ENCODE measurements around the gene ZNF740. TPM values are rescaled to one million over a fixed set of nuclear protein-coding genes. Genes with fewer than 3 reads are reported as not detected.

The ZNF740 gene
- total RNA-seq, 4 donors from 2014 or later = 11.2 to 21.8 (median 16.5) TPM

- no peak for DNase-seq (ENCODE audit: low spot score)
- no peak for ATAC-seq (ENCODE audit: low FRiP score)
- TF ChIP-seq, protein P1, sequence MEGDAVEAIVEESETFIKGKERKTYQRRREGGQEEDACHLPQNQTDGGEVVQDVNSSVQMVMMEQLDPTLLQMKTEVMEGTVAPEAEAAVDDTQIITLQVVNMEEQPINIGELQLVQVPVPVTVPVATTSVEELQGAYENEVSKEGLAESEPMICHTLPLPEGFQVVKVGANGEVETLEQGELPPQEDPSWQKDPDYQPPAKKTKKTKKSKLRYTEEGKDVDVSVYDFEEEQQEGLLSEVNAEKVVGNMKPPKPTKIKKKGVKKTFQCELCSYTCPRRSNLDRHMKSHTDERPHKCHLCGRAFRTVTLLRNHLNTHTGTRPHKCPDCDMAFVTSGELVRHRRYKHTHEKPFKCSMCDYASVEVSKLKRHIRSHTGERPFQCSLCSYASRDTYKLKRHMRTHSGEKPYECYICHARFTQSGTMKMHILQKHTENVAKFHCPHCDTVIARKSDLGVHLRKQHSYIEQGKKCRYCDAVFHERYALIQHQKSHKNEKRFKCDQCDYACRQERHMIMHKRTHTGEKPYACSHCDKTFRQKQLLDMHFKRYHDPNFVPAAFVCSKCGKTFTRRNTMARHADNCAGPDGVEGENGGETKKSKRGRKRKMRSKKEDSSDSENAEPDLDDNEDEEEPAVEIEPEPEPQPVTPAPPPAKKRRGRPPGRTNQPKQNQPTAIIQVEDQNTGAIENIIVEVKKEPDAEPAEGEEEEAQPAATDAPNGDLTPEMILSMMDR (IDR thresholded peaks at IDR 0.05) = no peak
Observed at GRCh38 chr12:53217931-53218307, 37.4 kb downstream of the ZNF740 start.

GRCh38 chr12:53218551-53219291, 38.2 kb downstream of the ZNF740 start:
- TF ChIP-seq, protein P1 (IDR thresholded peaks at IDR 0.05) = no peak
- no peak for DNase-seq (ENCODE audit: low spot score)
- ATAC-seq (ENCODE audit: low FRiP score) = no peak

DNA sequence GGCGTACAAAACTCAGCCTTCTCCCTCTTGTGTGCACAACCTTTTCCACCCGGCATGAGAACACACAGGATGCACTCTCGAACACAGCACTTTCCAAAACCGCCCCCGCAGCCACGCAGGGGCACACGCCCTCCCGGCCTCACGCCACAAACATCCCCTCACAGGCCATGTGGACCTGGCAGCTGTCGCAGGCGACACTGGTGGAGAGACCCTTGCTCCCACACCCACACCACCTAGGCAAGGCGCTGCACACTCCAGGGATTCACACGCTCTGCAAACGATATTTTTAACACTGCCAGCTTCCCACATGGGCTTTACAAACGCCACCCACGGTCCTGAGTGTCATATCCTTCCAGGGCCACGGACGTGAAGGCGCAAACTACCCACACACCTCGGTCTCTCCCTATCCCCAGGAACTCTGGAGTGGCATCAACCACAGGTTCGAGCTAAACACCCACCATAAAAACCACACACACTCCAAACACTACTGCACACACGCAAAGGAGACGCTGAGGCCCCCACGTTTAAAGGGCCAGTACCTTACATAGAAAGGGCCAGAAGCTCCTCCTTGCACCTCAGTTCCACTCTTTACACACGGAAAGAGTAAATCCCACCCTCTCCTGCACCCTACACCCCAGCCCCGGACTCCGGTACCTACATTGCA, 38.9 kb downstream of the ZNF740 start:
- TF ChIP-seq, protein P1 (IDR thresholded peaks at IDR 0.05) = no peak

DNA sequence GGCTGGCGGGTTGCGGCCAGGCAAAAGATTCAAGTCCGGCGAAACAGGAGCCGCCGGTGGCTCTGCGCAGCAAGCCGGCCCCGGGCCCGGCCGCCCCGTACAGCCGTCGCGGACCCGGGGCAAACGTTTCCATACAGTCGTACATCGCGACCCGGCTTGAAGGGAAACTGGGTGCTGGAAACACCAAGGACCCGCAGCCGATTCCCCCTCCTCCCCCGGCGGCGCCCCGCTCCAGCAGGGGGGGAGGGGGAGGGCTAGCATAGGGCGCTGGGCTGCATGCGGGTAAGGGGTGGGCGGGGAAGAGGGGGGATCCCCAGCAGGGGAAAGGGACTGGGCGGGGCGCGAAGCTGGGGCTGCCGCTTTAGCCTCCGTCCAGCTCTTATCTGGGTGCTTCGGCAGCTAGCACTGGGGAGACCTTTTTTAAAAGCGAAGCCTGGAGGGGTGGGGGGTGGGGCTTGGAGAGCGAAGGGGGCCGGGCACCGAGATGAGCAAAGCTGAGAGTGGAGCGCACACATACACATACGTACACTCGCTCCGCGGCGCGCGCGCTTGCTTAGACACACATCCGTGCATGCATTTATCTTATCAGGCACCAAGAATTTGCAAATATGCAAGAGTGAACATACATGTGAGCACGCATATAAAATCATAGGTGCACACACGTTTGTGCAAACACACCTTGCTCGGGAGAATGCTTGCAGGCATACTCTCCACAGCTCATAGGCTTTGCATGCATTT, 39.6 kb downstream of the ZNF740 start:
- ATAC-seq (ENCODE audit: low FRiP score) = no peak
- DNase-seq (ENCODE audit: low spot score) = no peak
- TF ChIP-seq, protein P1 (IDR thresholded peaks at IDR 0.05) = no peak

More for the DNA sequence above, 38.9 kb downstream of the ZNF740 start:
- no peak for DNase-seq (ENCODE audit: low spot score)
- ATAC-seq (ENCODE audit: low FRiP score) = no peak

DNA sequence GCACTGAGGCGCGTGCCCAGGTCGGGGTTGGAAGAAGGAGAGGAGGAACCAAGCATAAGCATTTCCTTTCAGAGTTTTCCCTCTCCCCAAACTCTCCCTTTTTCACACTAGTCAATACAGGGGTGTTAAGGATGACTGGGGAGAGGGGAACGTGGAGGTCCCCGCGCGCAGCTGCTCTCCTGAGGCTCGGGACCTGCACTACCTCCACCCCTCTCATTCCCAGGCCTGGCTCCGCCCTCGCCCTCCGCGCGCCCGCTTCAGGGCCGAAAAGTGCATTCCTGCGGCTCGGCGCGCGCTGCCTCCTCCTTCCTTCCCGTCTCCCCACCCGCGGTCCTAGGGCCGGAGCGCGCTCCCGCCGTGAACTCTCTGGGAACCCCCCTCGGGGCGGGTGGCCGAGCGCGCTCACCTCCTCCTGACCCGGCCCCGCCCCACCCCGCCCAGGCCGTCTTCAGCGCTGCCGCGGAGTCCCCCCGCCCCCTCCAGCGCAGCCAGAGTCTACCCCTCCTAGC, 40.2 kb downstream of the ZNF740 start:
- ATAC-seq (ENCODE audit: low FRiP score) = peak; percentile 73
- TF ChIP-seq, protein P1 (IDR thresholded peaks at IDR 0.05) = no peak
- DNase-seq (ENCODE audit: low spot score) = no peak

DNA sequence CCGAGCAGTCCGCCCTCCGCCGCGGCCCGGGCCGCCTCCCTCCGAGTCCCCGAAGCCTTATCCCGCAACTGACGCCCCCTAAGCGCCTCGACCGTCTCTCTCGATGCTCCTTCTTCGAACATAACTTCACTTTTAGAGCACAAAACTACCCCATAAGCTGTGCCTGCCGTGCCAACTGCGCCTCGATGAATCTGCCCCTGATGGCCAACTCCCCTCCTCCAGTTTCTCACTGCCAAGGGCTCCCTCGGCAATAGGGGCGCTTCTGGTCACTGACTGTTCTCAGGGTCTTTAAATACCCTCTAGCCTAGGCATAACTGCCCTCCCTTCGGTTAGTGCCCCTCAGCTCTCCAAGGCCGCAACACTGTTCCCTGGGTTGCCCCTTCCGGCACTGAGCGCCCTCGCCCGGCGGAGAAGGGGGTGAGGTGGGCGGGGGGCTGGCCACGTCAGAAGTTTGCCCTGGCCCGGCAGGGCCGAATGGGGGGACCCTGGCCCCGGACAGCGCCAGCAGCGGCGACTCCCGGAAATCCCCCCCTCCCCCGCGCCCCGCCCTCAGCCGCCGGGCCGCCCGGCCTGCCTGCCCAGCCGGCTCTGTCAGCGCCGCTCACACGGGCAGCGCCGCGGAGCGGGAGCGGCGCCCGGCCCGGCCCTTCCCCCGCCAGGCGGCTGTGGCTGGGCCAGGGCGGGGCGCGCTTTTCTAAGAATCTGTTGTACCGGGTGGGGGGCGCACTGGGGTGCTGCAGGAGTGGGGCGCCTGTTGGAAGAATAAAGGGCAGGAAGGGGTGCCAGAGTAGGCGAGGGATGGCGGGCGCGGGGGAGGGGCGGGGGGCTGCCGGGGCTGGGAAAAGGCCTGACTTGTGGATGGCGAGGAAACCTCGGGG, 40.9 kb downstream of the ZNF740 start:
- peak; percentile 72 for ATAC-seq (ENCODE audit: low FRiP score)
- DNase-seq (ENCODE audit: low spot score) = no peak
- TF ChIP-seq, protein P1 (IDR thresholded peaks at IDR 0.05) = no peak
